Effector memory CD4-positive, alpha-beta T cell (primary cell): ENCODE measurements around the gene GPC5.

Experiments used
- DNase-seq, 3 donors: peaks; one replicate each; pipeline ENCODE4 v3.0.0-alpha.2; 2020
- H3K27ac ChIP-seq: 2 replicates; pipeline ENCODE4 v1.7.0; 2013; ENCODE audit warnings: mild to moderate bottlenecking, low read length, moderate library complexity; ENCODE audit not compliant: insufficient read depth, poor library complexity, severe bottlenecking
- H3K27me3 ChIP-seq: replicated peaks from 2 replicates; pipeline ENCODE4 v1.7.0; 2013; ENCODE audit warnings: mild to moderate bottlenecking, low read length; ENCODE audit not compliant: insufficient read depth, control insufficient read depth, poor library complexity, severe bottlenecking
- H3K36me3 ChIP-seq: 2 replicates; pipeline ENCODE4 v1.7.0; 2013; ENCODE audit warnings: mild to moderate bottlenecking, low read length, moderate library complexity; ENCODE audit not compliant: control insufficient read depth, insufficient read depth
- H3K4me1 ChIP-seq: 2 replicates; pipeline ENCODE4 v1.7.0; 2013; ENCODE audit warnings: low read length, mild to moderate bottlenecking; ENCODE audit not compliant: control insufficient read depth, insufficient read depth, poor library complexity, severe bottlenecking
- H3K4me3 ChIP-seq: 2 replicates; pipeline ENCODE4 v1.7.0; 2013; ENCODE audit warnings: low read length, low read depth, mild to moderate bottlenecking; ENCODE audit not compliant: insufficient read depth, poor library complexity, severe bottlenecking
- H3K9me3 ChIP-seq: 2 replicates; pipeline ENCODE4 v1.7.0; 2013; ENCODE audit warnings: mild to moderate bottlenecking, low read length, moderate library complexity; ENCODE audit not compliant: control insufficient read depth

Gene GPC5

DNA sequence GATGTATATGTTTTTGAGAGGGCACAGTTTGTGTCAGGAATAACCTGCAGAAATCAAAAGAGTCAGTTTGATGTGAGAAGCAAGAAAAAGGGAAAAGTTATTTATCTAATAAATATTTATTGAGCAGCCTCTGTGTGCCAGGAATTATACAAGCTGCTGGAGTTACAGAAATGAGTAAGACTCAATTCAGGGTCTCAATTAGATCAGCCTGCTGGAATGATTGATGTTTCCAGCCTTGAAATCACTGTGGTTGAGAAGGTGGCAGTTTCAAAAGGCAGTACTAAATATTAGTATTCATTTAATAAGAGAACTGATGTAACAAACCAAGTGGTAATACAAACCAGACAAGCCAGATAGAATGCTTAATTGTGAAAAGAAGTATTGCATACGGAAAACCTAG lies 1045.8 kb downstream of the GPC5 start:
- no peaks in the 10 kb centered on the region for H3K36me3 ChIP-seq

GRCh38 chr13:92451060-92451459 lies 1052.6 kb downstream of the GPC5 start:
- no peaks in the 10 kb centered on the region for H3K9me3 ChIP-seq
- no peak for DNase-seq
- H3K4me3 ChIP-seq: no peak overlapping the region
- H3K36me3 ChIP-seq: no peaks in the 10 kb centered on the region
- no peak overlapping the region for H3K27ac ChIP-seq
- no peaks in the 10 kb centered on the region for H3K4me1 ChIP-seq
- H3K27me3 ChIP-seq: no peaks in the 10 kb centered on the region

More for the DNA sequence above, 1045.8 kb downstream of the GPC5 start:
- H3K27ac ChIP-seq: no peak overlapping the region
- H3K4me1 ChIP-seq: no peaks in the 10 kb centered on the region
- no peaks in the 10 kb centered on the region for H3K9me3 ChIP-seq
- no peaks in the 10 kb centered on the region for H3K27me3 ChIP-seq
- no peak for DNase-seq
- no peak overlapping the region for H3K4me3 ChIP-seq

GRCh38 chr13:92452840-92453239 lies 1054.4 kb downstream of the GPC5 start:
- Histone ChIP-seq H3K4me3 (no peak overlapping the region), H3K27me3 (no peaks in the 10 kb centered on the region), H3K4me1 (no peaks in the 10 kb centered on the region), H3K27ac (no peak overlapping the region), H3K36me3 (no peaks in the 10 kb centered on the region), H3K9me3 (no peaks in the 10 kb centered on the region)
- no peak for DNase-seq

- no peak for DNase-seq
- Histone ChIP-seq H3K4me3 (no peak overlapping the region), H3K27me3 (no peaks in the 10 kb centered on the region)
These were observed 1060.9 kb downstream of the GPC5 start for GRCh38 chr13:92459306-92459705.

GRCh38 chr13:92460479-92460878 lies 1062.1 kb downstream of the GPC5 start:
- no peak overlapping the region for H3K27ac ChIP-seq
- H3K4me3 ChIP-seq: no peak overlapping the region
- H3K36me3 ChIP-seq: no peaks in the 10 kb centered on the region
- no peak for DNase-seq
- H3K27me3 ChIP-seq: no peaks in the 10 kb centered on the region
- no peaks in the 10 kb centered on the region for H3K4me1 ChIP-seq
- no peaks in the 10 kb centered on the region for H3K9me3 ChIP-seq

More at GRCh38 chr13:92459306-92459705, 1060.9 kb downstream of the GPC5 start:
- Histone ChIP-seq H3K27ac (no peak overlapping the region), H3K36me3 (no peaks in the 10 kb centered on the region), H3K4me1 (no peaks in the 10 kb centered on the region), H3K9me3 (no peaks in the 10 kb centered on the region)

- no peak for DNase-seq
- no peaks in the 10 kb centered on the region for H3K4me1 ChIP-seq
- no peaks in the 10 kb centered on the region for H3K27me3 ChIP-seq
- no peaks in the 10 kb centered on the region for H3K36me3 ChIP-seq
- H3K27ac ChIP-seq: no peak overlapping the region
- no peak overlapping the region for H3K4me3 ChIP-seq
- no peaks in the 10 kb centered on the region for H3K9me3 ChIP-seq
These were observed 1063.0 kb downstream of the GPC5 start for GRCh38 chr13:92461402-92461801.

GRCh38 chr13:92461831-92462230 lies 1063.4 kb downstream of the GPC5 start:
- Histone ChIP-seq H3K9me3 (no peaks in the 10 kb centered on the region), H3K36me3 (no peaks in the 10 kb centered on the region)
- DNase-seq: no peak

GRCh38 chr13:92463134-92463533 lies 1064.7 kb downstream of the GPC5 start:
- Histone ChIP-seq H3K9me3 (no peaks in the 10 kb centered on the region), H3K27me3 (no peaks in the 10 kb centered on the region), H3K36me3 (no peaks in the 10 kb centered on the region), H3K4me1 (no peaks in the 10 kb centered on the region), H3K4me3 (no peak overlapping the region), H3K27ac (no peak overlapping the region)
- no peak for DNase-seq

More at GRCh38 chr13:92461831-92462230, 1063.4 kb downstream of the GPC5 start:
- Histone ChIP-seq H3K4me1 (no peaks in the 10 kb centered on the region), H3K27ac (no peak overlapping the region), H3K27me3 (no peaks in the 10 kb centered on the region), H3K4me3 (no peak overlapping the region)

- H3K9me3 ChIP-seq: no peaks in the 10 kb centered on the region
- no peaks in the 10 kb centered on the region for H3K36me3 ChIP-seq
- no peaks in the 10 kb centered on the region for H3K27me3 ChIP-seq
- no peak for DNase-seq
- no peak overlapping the region for H3K4me3 ChIP-seq
- H3K27ac ChIP-seq: no peak overlapping the region
- no peaks in the 10 kb centered on the region for H3K4me1 ChIP-seq
These were observed 1075.5 kb downstream of the GPC5 start for GRCh38 chr13:92473765-92474475.

- H3K4me3 ChIP-seq: no peak overlapping the region
- H3K27ac ChIP-seq: no peak overlapping the region
- no peak for DNase-seq
- H3K9me3 ChIP-seq: no peaks in the 10 kb centered on the region
- H3K4me1 ChIP-seq: no peaks in the 10 kb centered on the region
- no peaks in the 10 kb centered on the region for H3K27me3 ChIP-seq
- H3K36me3 ChIP-seq: no peaks in the 10 kb centered on the region
These were observed 1082.0 kb downstream of the GPC5 start for GRCh38 chr13:92480387-92480786.
